Fibroblast of villous mesenchyme (primary cell): ENCODE measurements around the gene PPP6R3. TPM values are rescaled to one million over a fixed set of nuclear protein-coding genes. Genes with fewer than 3 reads are reported as not detected.

Source experiments
- DNase-seq: peaks from one replicate; pipeline ENCODE4 v3.0.0-alpha.2; 2010; ENCODE audit warnings: low read depth
- H3K4me3 ChIP-seq: 2 replicates; pipeline ENCODE4 v1.5.1; 2011; ENCODE audit warnings: low read depth, mild to moderate bottlenecking, low read length
- CTCF ChIP-seq: IDR thresholded peaks from 2 replicates; pipeline ENCODE4 v1.5.1; 2012; ENCODE audit warnings: low read depth, mild to moderate bottlenecking, low read length; ENCODE audit not compliant: insufficient read depth
- total RNA-seq: library from RNA; depleted of rRNA; stranded (reverse); fragments of >200 nt; gene quantifications from 2 replicates; pipeline ENCODE4 v1.2.3, GENCODE V29; 2012

Gene PPP6R3
- total RNA-seq, 1 donor = 218 TPM

- H3K4me3 ChIP-seq = no peak overlapping the region
- no peak for DNase-seq
- TF ChIP-seq CTCF = no peak
Measured at GRCh38 chr11:68504432-68505066, 44.0 kb downstream of the PPP6R3 start.

- H3K4me3 ChIP-seq = no peak overlapping the region
- no peak for TF ChIP-seq CTCF
- DNase-seq = no peak
Measured at GRCh38 chr11:68505596-68505995, 45.0 kb downstream of the PPP6R3 start.

- DNase-seq = no peak
- H3K4me3 ChIP-seq = no peak overlapping the region
- TF ChIP-seq CTCF = no peak
Measured at GRCh38 chr11:68506908-68507307, 46.4 kb downstream of the PPP6R3 start.

- H3K4me3 ChIP-seq = no peak overlapping the region
- DNase-seq = peak; percentile 62
- TF ChIP-seq CTCF = no peak
Measured at GRCh38 chr11:68508425-68508824, 47.9 kb downstream of the PPP6R3 start.

- H3K4me3 ChIP-seq = no peak overlapping the region
- TF ChIP-seq CTCF = no peak
- peak; percentile 85 for DNase-seq
Measured at GRCh38 chr11:68509066-68509465, 48.5 kb downstream of the PPP6R3 start.

- TF ChIP-seq CTCF = no peak
Measured at GRCh38 chr11:68513930-68514487, 53.5 kb downstream of the PPP6R3 start.

More at GRCh38 chr11:68513930-68514487, 53.5 kb downstream of the PPP6R3 start:
- no peak overlapping the region for H3K4me3 ChIP-seq
- DNase-seq = no peak
